HG02763 (cell line): ENCODE results near the gene ZNF626.
"Not testable (repeated sequence)": the region's sequence is repeated elsewhere in the genome, so short reads cannot be mapped to it uniquely, and the experiment has no call there.

Experiments used
- ATAC-seq: cut with Tn5 transposase; IDR thresholded peaks from one replicate; pipeline ENCODE4 v1.9.1; 2021; ENCODE audit warnings: mild to moderate bottlenecking, moderate library complexity; ENCODE audit not compliant: unreplicated experiment

Gene ZNF626

DNA sequence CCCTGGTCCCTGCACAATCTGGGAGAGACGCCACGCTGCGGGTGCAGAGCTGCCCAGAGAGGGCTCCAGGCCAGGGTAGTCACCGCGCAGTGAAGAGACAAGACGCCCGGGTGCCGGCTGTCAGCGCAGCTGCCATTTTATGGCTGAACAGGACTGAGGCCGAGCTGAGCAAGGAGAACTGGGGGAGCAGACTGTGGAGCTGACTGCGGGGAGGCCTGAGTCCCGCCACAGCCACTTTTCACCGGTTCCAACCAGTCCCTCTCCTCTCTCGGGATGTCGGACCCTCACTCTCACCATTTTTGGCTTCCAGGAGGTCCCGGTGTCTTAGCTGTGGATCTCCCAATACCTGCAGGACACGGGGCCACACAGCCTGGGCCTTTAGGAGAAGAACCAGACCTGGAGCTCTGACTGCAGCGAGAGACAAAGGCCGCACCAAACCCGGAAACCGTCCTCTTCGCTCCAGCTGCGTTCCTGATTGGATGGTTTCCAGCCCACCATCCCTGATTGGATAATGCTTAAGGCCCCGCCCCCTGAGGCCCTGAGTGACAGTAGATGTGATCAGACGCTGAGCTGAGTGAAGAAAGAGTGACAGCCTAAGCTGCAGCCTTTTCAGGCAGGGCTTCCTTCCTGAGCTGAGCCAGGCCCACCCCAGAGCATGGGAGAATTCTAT is at the start of gene ZNF626:
Gene ZNF626 (minus strand): TSS at position 422 of the 670 bp plus-strand sequence. CDS start 125 bp downstream, at position 297.
- ATAC-seq: peak; percentile 91

DNA sequence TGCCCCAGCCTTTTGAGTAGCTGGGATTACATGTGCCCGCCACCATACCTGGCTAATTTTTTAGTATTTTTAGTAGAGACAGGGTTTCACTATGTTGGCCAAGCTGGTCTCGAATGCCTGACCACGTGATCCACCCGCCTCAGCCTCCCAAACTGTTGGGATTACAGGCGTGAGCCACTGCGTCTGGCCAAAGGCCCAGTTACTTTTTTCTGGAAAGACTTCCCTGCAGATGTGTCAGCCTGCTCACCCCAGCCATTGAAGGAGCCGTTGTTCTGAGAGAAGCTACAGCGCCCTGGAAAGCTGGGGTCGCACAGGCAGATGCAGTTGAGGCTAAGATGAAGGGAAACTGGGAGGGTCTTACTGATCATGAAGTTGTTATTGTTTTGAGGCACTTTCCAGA is 7.9 kb upstream of the ZNF626 start:
- ATAC-seq: no peak

DNA sequence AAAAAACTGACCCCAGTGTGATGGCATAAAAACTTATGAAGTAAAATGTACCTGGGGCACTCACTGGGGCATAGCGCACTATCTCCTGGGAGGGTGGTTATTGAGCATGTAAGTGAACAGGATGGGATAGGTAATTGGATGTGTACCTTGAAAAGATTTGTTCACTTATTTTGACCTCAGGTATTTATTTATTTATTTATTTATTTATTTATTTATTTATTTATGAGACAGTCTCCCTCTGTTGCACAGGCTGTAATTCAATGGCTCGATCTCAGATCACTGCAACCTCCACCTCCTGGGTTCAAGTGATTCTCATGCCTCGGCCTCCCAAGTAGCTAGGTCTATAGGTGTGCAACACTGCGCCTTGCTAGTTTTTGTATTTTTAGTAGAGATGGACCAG is 5.9 kb upstream of the ZNF626 start:
- no peak for ATAC-seq

DNA sequence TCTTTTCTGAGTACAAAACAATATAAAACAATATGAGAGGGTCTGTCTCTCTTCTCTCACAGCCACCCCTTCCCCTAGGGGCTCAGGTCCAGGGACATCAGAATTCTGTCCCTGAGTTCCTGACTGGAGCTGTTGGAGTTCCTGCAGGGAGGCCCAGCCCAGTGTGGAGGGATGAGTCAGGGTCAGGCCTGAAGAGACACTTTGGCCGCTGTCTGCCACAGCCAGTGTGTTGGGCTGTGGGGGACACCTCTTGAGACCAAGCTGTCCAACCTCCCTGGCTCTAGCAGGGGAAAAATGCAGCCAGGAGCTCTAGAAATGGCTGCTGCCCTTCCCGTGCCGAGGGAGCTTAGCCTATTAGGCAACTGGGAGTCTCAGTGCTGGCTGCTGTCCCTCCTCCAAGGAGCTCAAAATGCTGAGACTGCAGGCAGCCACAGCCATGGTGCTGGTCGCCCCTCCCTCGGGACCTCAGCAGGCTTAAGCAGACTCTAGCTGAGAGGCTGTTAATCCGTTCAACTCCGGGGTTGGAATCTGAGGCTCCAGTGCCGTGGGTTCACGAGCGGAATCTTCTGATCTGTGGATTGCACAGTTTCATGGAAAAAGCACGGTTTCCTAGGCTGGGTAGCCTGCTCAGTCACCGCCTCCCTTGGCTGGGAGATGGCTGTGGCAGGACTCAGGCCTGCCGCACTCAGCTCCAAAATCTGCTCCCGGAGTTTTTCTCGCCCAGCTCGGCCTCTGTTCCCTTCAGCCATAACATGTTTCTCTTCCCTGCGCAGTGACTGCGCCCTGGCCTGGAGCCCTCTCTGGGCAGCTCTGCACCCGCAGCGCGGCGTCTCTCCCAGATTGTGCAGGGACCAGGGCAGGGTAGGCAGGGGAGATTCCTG is 3.8 kb upstream of the ZNF626 start:
- no peak for ATAC-seq

DNA sequence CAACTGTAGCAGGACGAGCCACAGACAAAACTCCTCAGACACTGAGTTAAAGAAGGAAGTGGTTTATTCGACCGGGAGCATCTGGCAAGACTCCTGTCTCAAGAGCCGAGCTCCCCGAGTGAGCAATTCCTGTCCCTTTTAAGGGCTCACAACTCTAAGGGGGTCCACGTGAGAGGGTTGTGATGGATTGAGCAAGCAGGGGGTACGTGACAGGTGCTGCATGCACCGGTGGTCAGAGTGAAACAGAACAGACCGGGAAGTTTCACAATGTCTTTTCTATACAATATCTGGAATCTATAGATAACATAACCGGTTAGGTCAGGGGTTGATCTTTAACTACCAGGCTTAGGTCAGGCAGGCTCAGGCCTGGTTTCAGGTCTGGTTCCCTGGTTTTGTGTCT is 3.1 kb upstream of the ZNF626 start:
- ATAC-seq: not testable (repeated sequence)

DNA sequence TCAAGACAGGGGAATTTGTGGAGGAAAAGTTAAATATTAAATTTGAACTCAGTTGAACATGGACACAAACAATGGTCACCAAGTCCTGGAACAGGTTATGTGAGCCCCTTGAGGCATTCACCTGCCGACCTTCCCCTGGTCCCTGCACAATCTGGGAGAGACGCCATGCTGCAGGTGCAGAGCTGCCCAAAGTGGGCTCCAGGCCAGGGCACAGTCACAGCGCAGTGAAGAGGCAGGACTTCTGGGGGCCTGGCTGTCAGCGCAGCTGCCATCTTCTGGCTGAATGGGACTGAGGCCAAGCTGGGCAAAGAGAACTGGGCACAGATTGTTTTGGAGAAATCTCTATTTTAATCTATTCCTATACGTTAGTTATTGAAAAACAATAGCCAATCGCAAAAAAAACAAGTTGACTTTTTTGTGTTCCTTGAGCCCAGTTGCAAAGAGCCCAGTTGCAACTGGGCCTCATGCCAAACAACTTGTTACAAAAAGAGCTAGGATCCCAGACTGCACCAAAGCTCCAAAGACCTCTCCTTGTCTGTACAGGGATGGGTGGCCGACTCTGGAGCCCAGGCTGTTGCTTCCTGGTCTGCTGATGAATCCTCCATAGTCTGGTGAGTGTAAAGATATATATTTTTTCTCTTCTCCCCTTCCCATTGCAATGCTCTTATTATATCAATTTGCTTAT is 1.2 kb upstream of the ZNF626 start:
- no peak for ATAC-seq

DNA sequence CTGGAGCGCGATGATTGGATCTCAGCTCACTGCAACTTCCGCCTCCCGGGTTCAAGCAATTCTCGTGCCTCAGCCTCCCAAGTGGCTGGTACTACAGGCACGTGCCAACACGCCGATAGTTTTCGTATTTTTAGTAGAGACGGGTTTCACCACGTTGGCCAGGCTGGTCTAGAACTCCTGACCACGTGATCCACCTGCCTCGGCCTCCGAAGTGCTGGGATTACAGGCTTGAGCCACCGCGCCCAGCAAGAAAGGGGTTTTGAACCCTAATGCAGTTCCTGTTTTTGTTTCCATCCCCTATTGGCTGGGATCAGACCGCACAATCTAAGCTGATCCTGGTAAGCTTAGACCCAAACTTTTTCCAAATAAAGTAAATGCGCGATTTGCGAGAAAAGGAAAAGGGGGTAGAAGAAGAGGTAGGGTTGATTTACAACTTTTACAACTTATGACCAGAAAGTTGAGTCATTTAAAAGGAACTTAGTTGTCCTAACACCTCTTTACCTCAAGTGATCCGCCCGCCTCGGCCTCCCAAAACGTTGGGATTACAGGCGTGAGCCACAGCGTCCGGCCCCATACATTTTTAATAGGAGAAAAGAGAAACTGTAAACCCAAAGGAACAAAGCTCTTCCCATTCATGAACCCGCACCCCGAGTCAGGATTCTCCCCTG is 764 bp downstream of the ZNF626 start:
- no peak for ATAC-seq

DNA sequence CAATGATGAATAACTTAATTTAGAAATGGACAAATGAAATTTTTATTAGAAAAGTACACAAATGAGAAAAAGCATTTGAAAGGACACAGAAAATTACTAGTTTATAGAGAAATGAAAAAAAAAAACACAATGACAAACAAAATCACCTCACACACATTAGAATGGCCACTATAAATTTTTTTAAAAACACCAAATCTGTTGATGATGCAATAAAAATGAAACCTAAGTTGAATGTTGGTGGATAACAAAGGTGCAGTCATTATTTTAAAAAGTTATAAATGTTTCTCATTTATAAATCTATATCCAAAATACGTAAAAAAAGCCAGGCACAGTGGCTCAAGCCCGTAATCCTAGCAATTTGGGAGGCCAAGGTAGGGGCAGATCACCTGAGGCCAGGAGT is 20.8 kb downstream of the ZNF626 start:
- ATAC-seq: no peak

DNA sequence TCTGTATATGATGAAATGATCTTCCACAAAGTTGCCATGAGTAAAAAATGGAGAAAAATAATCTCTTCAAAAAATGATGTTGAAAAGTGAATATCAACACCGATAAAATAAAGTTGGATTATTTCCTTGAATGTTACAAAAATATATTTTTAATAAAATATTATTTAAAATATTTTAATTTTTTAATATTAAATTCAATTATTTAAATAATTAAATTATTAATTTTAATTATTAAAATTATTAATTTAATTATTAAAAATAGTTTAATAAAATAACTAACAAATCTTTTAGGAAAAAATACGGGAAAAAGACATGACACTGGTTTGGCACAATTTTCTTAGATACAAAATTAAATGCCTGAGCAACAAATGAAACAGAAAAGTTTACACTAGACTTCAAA is 21.3 kb downstream of the ZNF626 start:
- ATAC-seq: no peak

DNA sequence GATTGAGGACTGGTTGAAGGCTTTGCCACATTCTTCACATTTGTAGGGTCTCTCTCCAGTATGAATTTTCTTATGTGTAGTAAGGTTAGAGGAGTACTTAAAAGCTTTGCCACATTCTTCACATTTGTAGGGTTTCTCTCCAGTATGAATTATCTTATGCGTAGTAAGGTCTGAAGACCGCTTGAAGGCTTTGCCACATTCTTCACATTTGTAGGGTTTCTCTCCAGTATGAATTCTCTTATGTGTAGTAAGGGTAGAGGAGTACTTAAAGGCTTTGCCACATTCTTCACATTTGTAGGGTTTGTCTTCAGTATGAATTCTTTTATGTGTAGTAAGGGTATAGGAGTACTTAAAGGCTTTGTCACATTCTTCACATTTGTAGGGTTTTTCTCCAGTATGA is 36.8 kb downstream of the ZNF626 start:
- not testable (repeated sequence) for ATAC-seq

DNA sequence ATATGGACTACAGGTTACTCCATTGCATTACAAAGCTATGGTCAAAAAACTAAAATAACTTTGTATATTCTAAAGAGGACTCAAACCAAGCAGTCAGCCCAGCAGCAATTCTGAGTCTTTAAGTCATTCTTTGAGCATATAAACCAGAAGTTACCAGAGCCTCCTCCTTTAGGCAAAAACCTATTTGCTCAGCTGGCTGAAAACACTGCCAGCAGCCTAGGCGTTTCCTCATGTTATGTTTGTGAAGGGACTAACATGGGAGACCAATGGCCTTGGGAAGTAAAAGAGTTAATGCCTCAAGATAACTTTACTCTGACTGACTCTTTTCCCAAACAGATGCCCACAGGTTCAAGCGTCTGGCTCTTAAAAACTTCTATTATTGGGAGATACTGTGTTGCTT is 45.3 kb downstream of the ZNF626 start:
- no peak for ATAC-seq

DNA sequence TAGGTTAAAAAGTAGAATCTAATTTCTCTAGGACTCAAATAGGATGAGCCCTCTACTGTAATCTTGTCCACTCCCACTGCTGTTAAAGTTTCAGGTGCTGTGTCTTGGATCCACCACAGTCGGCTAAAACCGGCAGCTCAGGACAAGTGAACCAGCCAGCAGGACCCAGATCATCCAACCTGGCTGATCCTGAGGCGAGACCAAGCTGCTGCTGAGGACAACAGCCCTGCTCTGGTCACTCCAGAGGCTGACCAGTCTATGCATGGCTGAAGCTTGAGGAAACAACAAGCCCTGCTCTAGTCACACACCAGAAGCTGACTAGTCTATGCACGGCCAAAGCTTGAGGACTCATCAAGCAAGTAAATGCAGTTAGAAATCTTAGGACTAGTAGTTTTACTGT is 46.4 kb downstream of the ZNF626 start:
- not testable (repeated sequence) for ATAC-seq

DNA sequence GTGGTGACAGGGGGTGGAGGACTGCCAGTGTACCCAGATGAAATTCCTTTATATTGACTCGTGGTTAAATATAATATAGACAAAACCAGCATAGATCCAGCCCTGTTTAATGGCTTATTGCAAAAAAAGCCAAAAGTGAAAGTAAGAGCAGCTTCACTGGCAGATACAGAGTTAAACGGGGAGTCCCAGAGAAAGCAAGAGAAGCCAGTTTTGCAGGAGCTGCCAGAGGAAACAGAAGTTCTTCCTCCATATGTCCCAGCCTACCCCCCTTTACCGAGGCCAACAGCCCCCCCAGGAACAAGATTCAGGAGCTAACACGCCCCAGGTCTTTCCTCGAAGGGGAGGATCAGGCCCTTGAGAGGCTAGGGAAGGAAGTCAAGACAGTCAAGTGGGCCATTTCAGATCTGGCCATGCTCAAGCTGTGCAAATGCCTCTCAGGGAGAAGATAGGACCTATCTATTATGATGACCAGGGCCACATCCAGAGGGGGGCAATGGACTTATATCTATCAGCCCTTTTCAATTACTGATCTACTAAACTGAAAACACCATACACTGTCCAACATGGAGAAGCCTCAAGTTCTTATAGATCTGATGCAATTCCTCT is 48.6 kb downstream of the ZNF626 start:
- ATAC-seq: no peak

DNA sequence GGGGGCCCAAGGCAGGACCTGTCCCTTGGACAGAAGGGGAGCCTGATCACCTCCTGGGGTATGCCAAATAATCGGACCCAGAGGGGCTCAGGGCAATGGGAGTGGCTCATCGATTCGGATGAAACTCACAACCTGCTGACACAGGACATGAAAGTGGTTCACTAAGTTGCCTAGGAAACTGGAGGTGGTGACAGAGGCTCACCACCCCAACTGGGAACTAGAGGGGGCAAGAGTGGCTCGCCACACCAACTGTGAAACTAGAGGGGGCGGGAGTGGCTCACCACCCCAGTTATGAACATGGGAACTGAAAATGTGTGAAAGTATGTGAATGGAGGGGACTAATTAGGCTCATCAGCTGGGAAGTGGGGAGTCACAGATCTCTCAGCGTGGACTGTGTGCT is 49.5 kb downstream of the ZNF626 start:
- ATAC-seq: no peak

DNA sequence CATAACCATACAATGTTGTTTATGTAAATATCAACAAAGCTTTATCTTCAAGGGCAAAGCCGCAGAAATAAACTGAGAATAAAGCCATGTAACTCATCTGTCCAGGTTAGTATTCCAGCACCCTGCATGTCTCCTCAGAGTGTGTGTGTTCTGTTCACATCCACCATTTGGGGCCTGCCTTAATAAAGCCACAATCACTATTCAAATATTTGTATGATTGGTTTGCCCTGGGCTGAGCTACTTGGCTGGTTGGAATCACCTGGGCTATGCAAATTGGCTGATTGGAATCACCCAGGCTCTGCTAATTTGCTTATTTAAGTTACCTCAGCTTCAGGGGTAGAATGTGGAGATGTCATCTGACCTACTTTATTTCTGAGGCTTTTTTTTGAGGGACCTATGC is 53.4 kb downstream of the ZNF626 start:
- ATAC-seq: no peak
